Ectodermal cell (in vitro differentiated cells): ENCODE results near the gene HUWE1.

Source experiments
- H3K27ac ChIP-seq: 2 replicates; pipeline ENCODE4 v1.7.0; 2013; ENCODE audit warnings: mild to moderate bottlenecking, low read depth, low read length; ENCODE audit not compliant: insufficient read depth, poor library complexity, severe bottlenecking
- H3K27me3 ChIP-seq: 2 replicates; pipeline ENCODE4 v1.7.0; 2013; ENCODE audit warnings: mild to moderate bottlenecking, low read length; ENCODE audit not compliant: insufficient read depth, control insufficient read depth, poor library complexity, severe bottlenecking
- H3K36me3 ChIP-seq: one replicate; pipeline ENCODE4 v1.7.0; 2013; ENCODE audit warnings: low read length; ENCODE audit not compliant: control insufficient read depth, insufficient read depth
- H3K4me1 ChIP-seq: one replicate; pipeline ENCODE4 v1.7.0; 2013; ENCODE audit warnings: low read length; ENCODE audit not compliant: control insufficient read depth, insufficient read depth
- H3K4me3 ChIP-seq: 2 replicates; pipeline ENCODE4 v1.7.0; 2013; ENCODE audit warnings: low read depth, low read length, control low read depth; ENCODE audit not compliant: insufficient read depth
- H3K9me3 ChIP-seq: 2 replicates; pipeline ENCODE4 v1.7.0; 2013; ENCODE audit warnings: mild to moderate bottlenecking, low read length, moderate library complexity; ENCODE audit not compliant: control insufficient read depth
- WGBS, 2 experiments: methylation state at CpG; one replicate each; pipeline ENCODE4 v1.1.7; 2013; ENCODE audit warnings: missing lambda C conversion rate in 2 of 2; 5-methylcytosine and 5-hydroxymethylcytosine counted together

HUWE1 gene

GRCh38 chrX:53669258-53669657 lies 17.3 kb downstream of the HUWE1 start:
- H3K9me3 ChIP-seq: no peaks in the 10 kb centered on the region
- H3K4me1 ChIP-seq: no peaks in the 10 kb centered on the region
- H3K4me3 ChIP-seq: no peak overlapping the region
- H3K27me3 ChIP-seq: no peaks in the 10 kb centered on the region
- H3K36me3 ChIP-seq: no peaks in the 10 kb centered on the region
- H3K27ac ChIP-seq: no peak overlapping the region

DNA sequence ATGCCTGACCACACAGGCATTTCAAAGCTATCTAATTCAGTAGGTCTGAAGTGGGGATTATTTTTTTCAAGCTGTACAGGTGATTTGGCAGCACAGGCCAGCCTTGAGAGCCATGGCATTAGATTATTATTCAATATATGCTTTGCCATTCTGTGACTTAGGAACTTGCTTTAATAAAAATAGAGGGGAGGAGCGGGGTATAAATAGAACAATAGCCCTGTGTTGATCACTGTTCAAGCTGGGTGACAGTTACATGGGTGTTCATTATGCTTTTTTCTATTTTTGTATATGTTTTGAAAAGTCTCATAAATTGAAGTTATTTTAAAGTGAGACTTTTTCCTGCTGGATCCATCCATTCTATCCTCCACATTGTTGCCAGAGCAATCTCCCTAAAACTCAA lies 20.3 kb downstream of the HUWE1 start:
- H3K4me3 ChIP-seq: no peak overlapping the region
- WGBS, 2 experiments: 92 to 93% methylated on average over 1 of the region's 1 CpG

DNA sequence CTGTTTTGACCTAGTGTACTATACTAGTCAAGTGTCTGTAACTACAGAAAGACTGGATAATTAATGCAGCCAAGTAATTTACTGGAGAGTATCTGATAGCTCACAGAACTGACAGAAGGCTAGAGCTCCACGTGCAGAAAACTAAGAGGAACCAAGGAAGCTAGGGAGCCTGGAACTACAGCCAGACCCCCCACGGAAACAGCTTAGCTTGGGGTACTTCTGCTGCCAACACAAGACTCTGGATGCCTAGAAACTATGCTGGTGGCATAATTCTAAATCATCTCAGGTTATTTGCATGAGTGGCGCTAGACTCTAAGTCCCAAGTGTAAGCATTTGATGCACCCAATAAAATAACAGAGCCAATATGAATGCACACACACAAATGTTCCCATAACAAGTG lies 26.5 kb downstream of the HUWE1 start:
- Histone ChIP-seq H3K9me3 (no peaks in the 10 kb centered on the region), H3K27me3 (no peaks in the 10 kb centered on the region), H3K27ac (no peak overlapping the region), H3K4me3 (no peak overlapping the region), H3K36me3 (peaks cover 6% of the 10 kb centered on the region), H3K4me1 (no peaks in the 10 kb centered on the region)
- 95% methylated on average over 3 of the region's 3 CpGs for WGBS, 2 experiments

More for the DNA sequence above, 20.3 kb downstream of the HUWE1 start:
- Histone ChIP-seq H3K9me3 (no peaks in the 10 kb centered on the region), H3K36me3 (peaks cover 6% of the 10 kb centered on the region), H3K4me1 (no peaks in the 10 kb centered on the region), H3K27ac (no peak overlapping the region), H3K27me3 (no peaks in the 10 kb centered on the region)

DNA sequence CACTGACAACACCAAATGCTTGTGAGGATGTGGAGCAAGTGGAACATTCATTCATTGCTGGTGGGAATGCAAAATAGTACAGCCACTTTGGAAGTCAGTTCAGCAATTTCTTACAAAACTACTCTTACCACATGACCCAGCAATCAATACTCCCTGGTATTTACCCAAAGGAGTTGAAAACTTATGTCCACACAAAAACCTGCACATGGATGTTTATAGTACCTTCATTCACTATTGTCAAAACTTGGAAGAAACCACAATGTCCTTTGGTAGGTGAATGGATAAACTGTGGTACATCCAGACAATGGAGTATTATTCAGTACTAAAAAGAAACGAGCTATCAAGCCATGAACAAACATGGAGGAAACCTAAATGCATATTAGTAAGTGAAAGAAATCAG lies 27.5 kb downstream of the HUWE1 start:
- Histone ChIP-seq H3K27me3 (no peaks in the 10 kb centered on the region), H3K27ac (no peak overlapping the region), H3K4me3 (no peak overlapping the region), H3K9me3 (no peaks in the 10 kb centered on the region), H3K36me3 (peaks cover 6% of the 10 kb centered on the region), H3K4me1 (no peaks in the 10 kb centered on the region)
- WGBS, 2 experiments: 100% methylated on average over 1 of the region's 1 CpG; no CpG with 5 or more reads in 1 of the 2 experiments

- no peak overlapping the region for H3K4me3 ChIP-seq
- no peaks in the 10 kb centered on the region for H3K9me3 ChIP-seq
- peaks cover under 1% of the 10 kb centered on the region for H3K36me3 ChIP-seq
- H3K4me1 ChIP-seq: no peaks in the 10 kb centered on the region
- WGBS, 2 experiments: no CpG with 5 or more reads among the region's 1 CpG
- H3K27me3 ChIP-seq: no peaks in the 10 kb centered on the region
- H3K27ac ChIP-seq: no peak overlapping the region
These were observed 29.7 kb downstream of the HUWE1 start for GRCh38 chrX:53656845-53657244.

DNA sequence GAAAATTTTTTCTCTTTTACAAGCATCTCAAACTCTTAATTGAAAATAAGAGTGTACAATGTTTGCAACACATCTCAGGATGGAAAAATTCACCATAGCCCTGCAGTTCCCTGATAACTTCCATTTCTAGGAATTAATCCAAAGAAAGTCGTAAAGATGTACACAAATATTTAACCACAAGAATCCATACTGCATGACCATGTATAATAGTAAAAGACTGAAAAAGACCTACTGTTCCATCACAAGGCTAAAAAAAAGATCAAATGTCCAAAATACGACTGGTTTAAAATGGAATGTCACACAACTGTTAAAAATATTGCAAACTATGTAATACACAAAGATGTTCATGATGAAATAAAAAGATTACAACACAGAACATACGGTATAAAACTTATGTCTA lies 32.1 kb downstream of the HUWE1 start:
- WGBS, 2 experiments: no CpG with 5 or more reads among the region's 3 CpGs
- H3K27ac ChIP-seq: no peak overlapping the region
- H3K4me1 ChIP-seq: no peaks in the 10 kb centered on the region
- H3K36me3 ChIP-seq: no peaks in the 10 kb centered on the region
- H3K4me3 ChIP-seq: no peak overlapping the region
- no peaks in the 10 kb centered on the region for H3K9me3 ChIP-seq
- H3K27me3 ChIP-seq: no peaks in the 10 kb centered on the region

DNA sequence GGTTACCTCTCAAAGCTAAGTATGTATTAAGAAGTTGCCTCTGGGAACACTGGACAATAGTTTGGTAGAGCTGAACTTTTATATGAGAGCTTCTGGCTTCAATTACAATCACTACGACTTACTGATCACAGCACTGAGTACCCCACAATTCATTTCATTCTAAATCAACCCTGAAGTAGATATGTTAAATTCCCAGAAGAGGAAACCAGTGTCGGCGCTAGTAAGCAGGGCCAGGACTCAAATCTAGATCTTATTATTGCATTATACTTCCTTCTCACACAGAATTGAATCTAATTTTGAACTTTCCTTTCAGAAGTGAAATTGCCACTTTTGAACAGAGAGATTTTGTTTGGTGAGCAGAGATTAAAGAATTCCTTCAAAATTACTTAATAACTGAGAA lies 41.8 kb downstream of the HUWE1 start:
- WGBS, 2 experiments: 92 to 94% methylated on average over 2 to 3 of the region's 3 CpGs
- Histone ChIP-seq H3K4me3 (no peak overlapping the region), H3K27me3 (no peaks in the 10 kb centered on the region), H3K4me1 (no peaks in the 10 kb centered on the region), H3K27ac (no peak overlapping the region), H3K9me3 (no peaks in the 10 kb centered on the region), H3K36me3 (peaks cover 11% of the 10 kb centered on the region)

DNA sequence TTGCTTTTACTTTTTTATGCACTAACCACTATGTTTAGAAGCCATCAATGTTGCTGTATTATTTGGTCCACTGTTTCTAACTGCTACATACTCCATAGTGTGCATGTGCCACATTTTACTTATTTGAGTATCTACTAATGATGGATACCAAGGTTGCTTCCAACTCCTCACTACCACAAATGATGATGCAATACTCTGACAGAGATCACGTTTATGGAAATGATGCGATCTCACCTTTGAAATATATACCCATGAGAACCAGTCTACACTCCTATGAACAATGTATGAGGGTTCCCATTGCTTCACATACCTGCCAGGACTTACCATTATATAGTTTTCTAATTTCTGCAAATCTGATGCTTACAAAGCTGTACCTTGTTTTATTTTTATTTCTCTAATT lies 44.2 kb downstream of the HUWE1 start:
- Histone ChIP-seq H3K27me3 (no peaks in the 10 kb centered on the region), H3K4me3 (no peak overlapping the region), H3K4me1 (no peaks in the 10 kb centered on the region), H3K36me3 (peaks cover 11% of the 10 kb centered on the region), H3K9me3 (no peaks in the 10 kb centered on the region), H3K27ac (no peak overlapping the region)
- 85 to 95% methylated on average over 2 of the region's 2 CpGs for WGBS, 2 experiments

DNA sequence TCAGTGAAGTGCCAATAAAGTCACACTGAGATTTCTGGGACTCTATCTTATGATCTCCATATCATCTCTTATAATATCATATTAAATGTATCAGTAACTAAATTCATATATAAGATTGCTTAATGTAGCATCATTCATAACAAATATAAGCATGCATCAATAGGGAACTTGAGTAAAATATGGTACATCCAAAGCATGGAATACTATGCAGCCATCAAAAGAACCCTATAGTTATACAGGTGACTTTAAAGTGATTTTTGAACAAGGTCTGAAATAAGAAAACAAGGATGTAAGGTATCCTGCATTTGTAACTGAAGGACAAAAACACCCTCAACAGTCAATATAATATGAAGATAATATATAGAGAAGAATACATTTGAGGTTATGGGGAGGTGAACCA lies 47.3 kb downstream of the HUWE1 start:
- Histone ChIP-seq H3K4me1 (no peaks in the 10 kb centered on the region), H3K9me3 (no peaks in the 10 kb centered on the region), H3K27ac (no peak overlapping the region), H3K27me3 (no peaks in the 10 kb centered on the region), H3K36me3 (peaks cover 11% of the 10 kb centered on the region), H3K4me3 (no peak overlapping the region)

DNA sequence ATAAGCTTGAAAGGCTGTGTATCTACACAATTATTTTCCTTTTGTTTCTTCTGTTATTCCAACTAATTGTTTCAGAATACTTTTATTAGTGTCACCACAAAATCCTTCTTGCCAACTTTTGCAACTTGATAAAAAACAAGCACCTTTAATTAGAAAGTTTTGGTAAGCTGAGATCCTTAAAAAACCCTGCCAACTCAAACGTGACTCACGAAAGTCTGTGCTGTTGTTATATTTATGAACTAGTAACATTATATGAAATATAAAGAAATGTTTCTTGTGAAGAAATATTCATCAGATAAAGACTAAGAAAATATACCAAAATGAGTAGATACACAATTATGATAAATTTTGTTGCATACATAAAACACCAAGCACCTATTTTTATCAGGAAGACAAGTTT lies 49.0 kb downstream of the HUWE1 start:
- Histone ChIP-seq H3K27me3 (no peaks in the 10 kb centered on the region), H3K36me3 (peaks cover 6% of the 10 kb centered on the region), H3K4me1 (no peaks in the 10 kb centered on the region), H3K9me3 (no peaks in the 10 kb centered on the region), H3K27ac (no peak overlapping the region), H3K4me3 (no peak overlapping the region)
- no CpG with 5 or more reads among the region's 2 CpGs for WGBS, 2 experiments

DNA sequence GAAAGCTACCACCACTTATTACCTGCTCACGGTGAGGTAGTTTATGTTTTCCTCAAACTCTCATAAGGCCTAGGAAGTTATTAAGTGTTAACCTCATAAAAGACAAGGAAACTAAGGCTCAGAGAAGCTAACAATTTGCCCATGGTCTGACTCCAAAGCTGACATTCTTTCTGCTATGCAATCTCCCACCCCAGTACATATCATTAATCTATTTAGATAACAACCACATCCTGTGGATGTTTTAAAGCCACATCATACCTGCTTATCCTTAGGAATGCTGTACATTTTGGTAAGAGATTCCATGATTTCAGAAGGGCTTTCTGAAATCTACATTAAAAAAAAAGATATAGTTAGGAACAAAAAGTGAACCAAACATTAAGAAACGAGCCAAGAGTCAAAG lies 55.4 kb downstream of the HUWE1 start:
- Histone ChIP-seq H3K27me3 (no peaks in the 10 kb centered on the region), H3K36me3 (peaks cover 11% of the 10 kb centered on the region), H3K27ac (no peak overlapping the region), H3K4me3 (no peak overlapping the region), H3K4me1 (no peaks in the 10 kb centered on the region), H3K9me3 (no peaks in the 10 kb centered on the region)
- WGBS, 2 experiments: 86 to 95% methylated on average over 1 to 2 of the region's 2 CpGs
